ENCODE data around the gene KCNJ13.

KCNJ13 gene

GRCh38 chr2:232776435-232776834, at the start of gene KCNJ13:
Gene KCNJ13, minus strand, starts transcription at chr2:232776565. Its CDS starts 5,203 bp downstream, at chr2:232771362.
- DNase-seq, result no peak

GRCh38 chr2:232817756-232818155, 41.4 kb upstream of the KCNJ13 start:
- no peak for DNase-seq

DNA sequence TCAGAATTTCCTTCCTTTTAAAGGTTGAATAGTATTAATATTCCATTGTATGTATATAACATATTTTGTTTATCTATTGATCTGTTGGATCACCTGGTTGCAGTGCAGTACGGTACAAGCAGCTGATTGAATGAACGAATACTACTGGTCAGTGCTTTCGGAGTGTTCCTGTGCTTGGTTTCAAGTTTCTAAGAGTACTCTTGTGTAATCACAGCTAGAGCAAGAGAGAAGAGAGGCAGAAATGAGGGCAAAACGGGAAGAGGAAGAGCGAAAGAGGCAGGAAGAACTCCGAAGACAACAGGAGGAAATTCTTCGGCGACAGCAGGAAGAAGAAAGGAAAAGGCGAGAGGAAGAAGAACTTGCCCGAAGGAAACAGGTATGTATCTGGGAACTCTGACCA, 40.3 kb upstream of the KCNJ13 start:
- DNase-seq, result no peak

DNA sequence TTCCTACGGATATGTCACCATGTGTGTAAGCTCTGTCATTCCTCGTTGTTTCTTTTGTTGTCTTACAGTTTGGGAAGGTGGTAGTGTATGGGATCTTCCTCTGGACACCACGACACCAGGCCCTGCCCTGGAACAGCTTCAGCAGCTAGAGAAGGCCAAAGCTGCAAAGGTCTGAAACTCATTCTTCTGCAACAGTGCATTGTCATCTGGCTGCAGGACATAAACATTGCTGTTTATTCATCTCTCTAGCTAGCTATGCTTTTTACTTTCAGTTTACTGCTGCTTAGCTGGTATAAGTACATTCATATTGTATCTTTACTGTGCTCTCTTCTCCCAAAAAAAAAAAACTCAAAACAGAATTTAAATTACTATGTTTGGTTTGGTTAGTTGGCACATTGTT, 39.2 kb upstream of the KCNJ13 start:
- DNase-seq, result no peak

DNA sequence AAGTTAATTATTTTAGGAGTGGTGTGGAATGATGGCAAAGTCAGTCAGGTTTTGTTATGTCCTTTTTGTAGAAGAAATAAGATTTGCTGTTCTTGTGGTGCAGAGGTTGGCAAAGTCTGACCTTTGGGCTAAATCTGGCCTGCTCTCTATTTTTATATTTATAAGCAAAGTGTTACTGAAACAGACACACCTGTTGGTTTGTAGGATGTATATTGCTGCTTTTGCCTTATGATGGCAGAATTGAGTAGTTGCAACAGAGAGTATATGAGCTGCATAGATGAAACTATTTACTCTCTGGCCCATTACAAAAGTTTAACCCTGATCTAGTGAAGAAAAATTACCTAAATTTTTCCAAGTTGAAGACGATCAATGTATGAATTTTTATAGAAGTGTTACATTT, 34.1 kb upstream of the KCNJ13 start:
- no peak for DNase-seq

DNA sequence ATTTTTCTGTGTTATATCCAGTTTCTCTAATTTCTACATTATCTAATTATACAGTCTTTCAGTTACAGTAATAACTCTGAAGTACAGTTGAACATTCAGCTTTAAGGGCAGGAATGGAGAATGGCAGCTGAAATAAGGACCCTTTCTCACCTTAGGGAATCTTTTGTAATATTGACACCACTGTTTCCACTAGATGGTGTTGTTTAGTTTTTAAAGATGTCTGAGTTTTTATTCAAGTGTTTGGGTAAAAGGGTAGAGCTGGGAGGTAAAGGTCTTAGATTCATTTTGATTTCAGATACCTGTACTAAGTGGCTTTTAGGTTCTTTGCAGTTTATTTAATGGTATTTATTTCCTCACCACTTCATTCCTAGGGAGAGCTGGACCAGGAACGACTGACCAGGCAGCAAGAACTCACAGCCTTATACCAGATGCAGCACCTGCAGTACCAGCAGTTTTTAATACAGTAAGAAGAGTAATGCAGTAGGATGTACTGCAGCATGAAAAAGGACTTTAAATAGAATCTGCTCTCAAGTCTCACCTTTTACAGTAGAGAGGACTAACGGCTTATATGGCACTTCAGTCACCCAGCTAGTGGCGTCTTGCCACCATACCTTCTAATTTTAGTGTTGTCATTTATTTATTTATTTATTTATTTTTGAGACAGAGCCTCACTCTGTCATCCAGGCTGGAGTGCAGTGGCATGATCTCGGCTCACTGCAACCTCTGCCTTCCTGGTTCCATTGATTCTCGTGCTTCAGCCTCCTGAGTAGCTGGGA, 33.2 kb upstream of the KCNJ13 start:
- DNase-seq, result no peak

DNA sequence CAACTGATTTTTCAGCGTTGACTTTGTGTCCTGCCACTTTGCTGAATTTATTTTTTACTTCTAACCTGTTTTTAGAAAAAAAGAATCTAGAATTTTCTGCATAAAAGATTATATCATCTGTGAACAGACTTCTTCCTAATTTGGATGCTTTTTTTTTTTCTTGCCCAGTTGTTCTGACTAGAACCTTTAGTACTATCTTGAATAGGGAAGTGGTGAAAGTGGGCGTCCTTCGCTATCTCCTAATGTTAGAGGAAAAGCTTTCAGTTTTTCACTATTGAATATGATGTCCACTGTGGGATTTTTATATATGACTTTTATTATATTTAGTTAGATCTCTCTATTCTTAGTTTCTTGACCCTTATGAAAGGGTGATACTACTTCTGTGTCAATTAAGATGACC, 25.7 kb upstream of the KCNJ13 start:
- no peak for DNase-seq

DNA sequence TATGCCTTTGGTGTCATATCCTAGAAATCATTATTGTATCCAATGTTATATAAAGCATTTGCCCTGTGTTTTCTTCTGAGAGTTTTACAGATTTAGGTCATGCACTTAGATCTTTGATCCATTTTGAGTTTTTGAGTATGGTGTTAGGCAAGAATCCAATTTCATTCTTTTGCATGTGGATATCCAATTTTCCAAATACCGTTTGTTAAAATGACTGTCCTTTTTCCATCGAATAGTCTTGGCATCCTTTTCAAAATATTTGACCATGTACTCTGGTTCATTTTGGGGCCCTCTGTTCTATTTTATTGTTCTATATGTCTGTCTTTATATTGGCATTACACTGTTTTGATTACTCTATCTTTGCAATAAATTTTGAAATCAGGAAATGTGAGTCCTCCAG, 23.8 kb upstream of the KCNJ13 start:
- DNase-seq, result no peak

DNA sequence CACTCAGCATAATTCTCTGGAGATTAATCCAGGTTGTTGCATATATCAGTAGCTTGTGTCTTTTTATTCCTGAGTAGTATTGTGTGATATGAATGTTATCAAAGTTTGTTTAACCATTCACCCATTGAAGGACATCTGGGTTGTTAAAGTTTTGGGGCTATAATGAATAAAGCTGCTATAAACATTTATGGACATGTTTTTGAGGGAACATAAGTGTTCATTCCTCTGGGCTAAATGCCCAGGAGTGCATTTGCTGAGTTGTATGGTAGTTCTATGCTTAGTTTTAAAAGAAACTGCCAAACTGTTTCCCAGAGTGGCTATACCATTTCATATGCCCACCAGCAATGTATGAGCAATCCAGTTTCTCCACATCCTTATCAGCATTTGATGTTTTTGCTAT, 21.8 kb upstream of the KCNJ13 start:
- no peak for DNase-seq

DNA sequence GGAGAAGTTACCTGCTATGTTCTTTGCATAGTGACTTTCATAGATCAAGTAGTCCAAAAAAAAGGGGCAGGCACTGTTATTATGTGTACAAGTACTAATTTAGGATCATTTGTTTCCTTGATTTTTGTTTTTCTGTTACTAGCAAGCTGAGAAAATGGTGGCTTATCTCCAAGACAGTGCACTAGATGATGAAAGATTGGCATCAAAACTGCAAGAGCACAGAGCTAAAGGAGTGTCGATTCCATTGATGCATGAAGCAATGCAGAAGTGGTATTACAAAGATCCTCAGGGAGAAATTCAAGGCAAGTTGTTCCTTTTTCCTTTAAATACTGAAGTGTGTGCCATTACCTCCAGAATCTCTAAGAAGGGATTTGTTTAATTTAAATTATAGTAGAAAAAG, 19.6 kb upstream of the KCNJ13 start:
- DNase-seq, result no peak

DNA sequence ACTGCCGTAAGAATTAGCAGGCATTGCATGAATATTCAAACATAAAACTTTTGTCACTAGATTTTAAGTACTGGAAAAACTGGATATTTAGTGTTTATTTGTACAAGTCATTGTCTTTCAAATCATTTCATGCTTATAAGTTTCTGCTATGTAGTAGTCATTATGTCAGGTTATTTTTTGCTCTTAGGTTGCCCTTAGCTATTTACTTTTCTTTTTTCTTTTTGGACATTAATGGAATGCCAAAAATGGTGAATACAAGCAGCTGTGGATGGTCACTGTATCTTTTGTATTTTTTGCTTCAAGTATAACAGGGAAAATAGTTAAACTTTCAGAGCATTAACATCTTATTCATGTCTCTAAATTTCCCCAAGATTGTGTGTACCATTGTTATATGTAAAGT, 18.6 kb upstream of the KCNJ13 start:
- no peak for DNase-seq

DNA sequence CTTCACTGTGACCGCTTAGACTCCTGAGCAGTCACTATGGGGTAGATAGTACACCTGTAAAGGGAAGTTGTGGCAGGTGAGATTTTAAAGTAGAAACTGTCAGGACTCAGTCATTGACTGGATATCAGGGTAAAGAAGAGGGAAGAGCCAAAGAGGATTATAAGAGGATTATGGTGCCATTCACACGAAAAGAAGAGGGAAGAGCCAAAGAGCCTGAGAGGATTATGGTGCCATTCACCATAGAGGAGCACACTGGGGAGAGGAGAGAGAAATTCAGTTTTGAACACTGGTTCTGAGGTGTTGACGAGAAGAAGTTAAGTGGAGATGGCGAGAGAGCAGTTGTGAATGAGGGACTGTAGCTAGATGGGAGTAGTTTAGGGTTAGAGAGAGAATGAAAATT, 16.9 kb upstream of the KCNJ13 start:
- DNase-seq, result no peak

GRCh38 chr2:232791518-232791917, 15.2 kb upstream of the KCNJ13 start:
- no peak for DNase-seq

- no peak for DNase-seq
Measured at GRCh38 chr2:232789082-232789481, 12.7 kb upstream of the KCNJ13 start.

DNA sequence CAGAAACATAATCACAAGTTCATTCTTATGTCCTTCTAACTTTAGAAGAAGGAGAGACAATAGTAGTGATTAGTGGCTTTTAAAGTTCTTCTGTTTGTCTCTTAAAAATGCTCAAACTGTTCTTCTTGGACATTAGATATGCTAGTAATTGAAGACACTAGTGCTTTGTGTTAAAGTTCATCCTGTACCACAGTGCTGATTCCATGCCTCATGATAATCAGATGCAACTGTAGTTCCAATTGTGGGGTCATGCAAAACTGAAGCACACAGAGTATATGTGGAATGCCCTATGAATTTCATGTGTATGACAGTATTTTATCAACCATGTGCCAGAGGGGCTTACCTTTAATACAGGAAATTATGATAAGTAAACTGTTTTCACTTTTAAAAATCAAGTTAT, 11.4 kb upstream of the KCNJ13 start:
- no peak for DNase-seq

GRCh38 chr2:232783278-232783677, 6.9 kb upstream of the KCNJ13 start:
- no peak for DNase-seq

GRCh38 chr2:232781765-232782164, 5.4 kb upstream of the KCNJ13 start:
- no peak for DNase-seq

- DNase-seq, result no peak
Measured at GRCh38 chr2:232779934-232780333, 3.6 kb upstream of the KCNJ13 start.

DNA sequence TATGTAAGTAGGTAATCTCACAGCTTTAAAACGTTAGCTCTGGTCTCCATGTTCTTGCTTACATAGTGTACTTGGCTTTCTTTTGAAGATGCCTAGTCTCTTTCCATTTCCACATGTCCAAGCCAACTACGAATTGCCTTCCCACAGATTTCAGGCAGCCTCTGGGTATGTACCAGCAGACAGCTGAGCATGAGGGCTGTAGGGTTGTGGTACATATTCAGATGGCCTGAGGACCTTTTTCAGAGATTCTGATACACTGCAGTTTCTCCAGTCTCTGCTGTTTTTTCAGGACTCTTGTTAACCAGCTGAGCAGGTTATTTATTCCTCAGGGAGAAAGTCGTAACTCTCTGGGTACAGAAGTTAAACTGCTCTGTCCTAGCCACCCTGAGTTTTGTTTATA, 3.1 kb upstream of the KCNJ13 start:
- no peak for DNase-seq

- no peak for DNase-seq
Measured at GRCh38 chr2:232777276-232777675, 911 bp upstream of the KCNJ13 start.

GRCh38 chr2:232773815-232774214, 2.5 kb downstream of the KCNJ13 start:
- no peak for DNase-seq

GRCh38 chr2:232772531-232772930, 3.8 kb downstream of the KCNJ13 start:
- DNase-seq, result no peak

DNA sequence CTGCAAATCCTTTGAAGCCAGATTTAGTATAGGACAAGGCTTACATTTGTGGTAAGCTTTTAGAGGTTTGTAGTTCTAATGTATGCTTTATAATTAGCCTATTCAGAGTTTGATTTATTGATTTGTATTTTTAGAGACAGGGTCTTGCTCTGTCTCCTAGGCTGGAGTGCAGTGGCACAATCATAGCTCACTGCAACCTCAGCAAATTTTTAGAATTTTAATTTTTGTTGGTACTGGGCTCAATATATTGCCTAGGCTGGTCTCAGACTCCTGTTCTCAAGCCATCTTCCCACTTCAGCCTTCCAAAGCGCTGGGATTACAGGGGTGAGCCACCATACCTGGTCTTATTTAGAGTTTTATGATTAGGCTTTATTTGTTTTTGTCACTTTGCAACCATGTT, 4.5 kb downstream of the KCNJ13 start:
- no peak for DNase-seq

DNA sequence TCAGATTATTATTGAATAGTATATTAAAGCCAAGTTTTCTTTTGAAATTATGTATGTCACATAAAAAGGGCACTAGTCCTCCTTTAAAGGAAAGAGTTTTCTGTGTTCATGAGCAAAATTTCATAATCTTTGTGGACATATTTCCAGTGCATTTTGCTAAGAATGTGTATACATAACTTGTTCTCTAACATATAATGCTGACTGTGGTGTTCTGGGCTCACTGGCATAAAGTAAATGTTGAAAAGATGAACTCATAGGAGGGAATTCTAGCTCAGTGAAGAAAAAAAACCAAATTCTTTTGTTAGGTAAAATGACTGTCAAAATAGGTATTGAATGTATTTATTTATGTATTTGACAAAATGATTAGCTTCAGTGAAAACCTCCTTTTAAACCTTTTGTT, 6.2 kb downstream of the KCNJ13 start:
- no peak for DNase-seq

DNA sequence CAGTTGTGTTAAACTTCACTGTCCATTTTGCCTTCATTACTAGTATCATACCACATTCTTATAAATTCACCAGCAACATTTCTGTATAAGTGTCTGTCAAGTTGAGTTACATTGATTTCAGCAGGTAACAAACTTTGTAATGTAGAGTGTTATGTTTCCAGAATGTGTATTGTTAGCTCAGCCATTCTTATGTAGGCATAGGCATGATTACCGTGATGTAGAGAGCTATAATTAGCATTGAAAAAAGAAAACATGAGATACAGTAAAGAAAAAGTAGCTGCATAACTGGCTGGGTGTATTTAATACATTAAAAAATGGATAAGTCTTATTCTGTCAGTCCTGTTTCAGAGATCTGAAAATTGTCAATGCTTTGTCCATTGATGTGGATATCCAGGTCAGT, 8.5 kb downstream of the KCNJ13 start:
- DNase-seq, result no peak
